Stimulated activated CD8-positive, alpha-beta memory T cell treated with anti-CD3 and anti-CD28 coated beads, Interleukin-15, amount 100 ng/mL, for 4 hours (primary cell): ENCODE results near the gene WDR73.
"Not testable (repeated sequence)": the region's sequence is repeated elsewhere in the genome, so short reads cannot be mapped to it uniquely, and the experiment has no call there.

Source experiments
- DNase-seq, 2 donors: peaks; one replicate each; pipeline ENCODE4 v3.0.0-alpha.2; 2020; ENCODE audit warnings: low read depth in 2 of 2

WDR73 gene

GRCh38 chr15:84653910-84654688 is at the start of gene WDR73:
Gene WDR73, minus strand, starts transcription at chr15:84654283. Its CDS starts 9 bp downstream, at chr15:84654274.
- DNase-seq = peak; percentile 93

- DNase-seq = no peak
These were observed 49.7 kb upstream of the WDR73 start for GRCh38 chr15:84703808-84704207.

GRCh38 chr15:84702961-84703482 is 48.9 kb upstream of the WDR73 start:
- DNase-seq = no peak

GRCh38 chr15:84699538-84700191 is 45.6 kb upstream of the WDR73 start:
- no peak for DNase-seq

GRCh38 chr15:84697236-84697990 is 43.3 kb upstream of the WDR73 start:
- no peak for DNase-seq

GRCh38 chr15:84696757-84697156 is 42.7 kb upstream of the WDR73 start:
- no peak for DNase-seq

- DNase-seq = no peak
These were observed 36.3 kb upstream of the WDR73 start for GRCh38 chr15:84690342-84690741.

- DNase-seq = no peak
These were observed 35.8 kb upstream of the WDR73 start for GRCh38 chr15:84689858-84690257.

- DNase-seq = not testable (repeated sequence)
These were observed 32.4 kb upstream of the WDR73 start for GRCh38 chr15:84686446-84686845.

GRCh38 chr15:84685304-84685703 is 31.2 kb upstream of the WDR73 start:
- no peak for DNase-seq

- DNase-seq = no peak
These were observed 30.0 kb upstream of the WDR73 start for GRCh38 chr15:84684092-84684491.

- DNase-seq = no peak
These were observed 27.7 kb upstream of the WDR73 start for GRCh38 chr15:84681831-84682230.

- no peak for DNase-seq
These were observed 17.1 kb upstream of the WDR73 start for GRCh38 chr15:84671211-84671610.

GRCh38 chr15:84669726-84670125 is 15.6 kb upstream of the WDR73 start:
- DNase-seq = no peak

- DNase-seq = no peak
These were observed 14.3 kb upstream of the WDR73 start for GRCh38 chr15:84668221-84668982.

GRCh38 chr15:84666373-84666772 is 12.3 kb upstream of the WDR73 start:
- DNase-seq = no peak

- no peak for DNase-seq
These were observed 6.9 kb upstream of the WDR73 start for GRCh38 chr15:84661001-84661400.

- no peak for DNase-seq
These were observed 6.1 kb upstream of the WDR73 start for GRCh38 chr15:84659904-84660781.

- no peak for DNase-seq
These were observed 4.8 kb upstream of the WDR73 start for GRCh38 chr15:84658788-84659411.
